ENCODE measurements around the gene DNPEP. TPM values are rescaled to one million over a fixed set of nuclear protein-coding genes. Genes with fewer than 3 reads are reported as not detected.

The DNPEP gene
- total RNA-seq, 3 donors from 2014 or later (not counting 1 experiment from before 2014, with no cell fraction given), result 97.8 to 112 (median 103) TPM

DNA sequence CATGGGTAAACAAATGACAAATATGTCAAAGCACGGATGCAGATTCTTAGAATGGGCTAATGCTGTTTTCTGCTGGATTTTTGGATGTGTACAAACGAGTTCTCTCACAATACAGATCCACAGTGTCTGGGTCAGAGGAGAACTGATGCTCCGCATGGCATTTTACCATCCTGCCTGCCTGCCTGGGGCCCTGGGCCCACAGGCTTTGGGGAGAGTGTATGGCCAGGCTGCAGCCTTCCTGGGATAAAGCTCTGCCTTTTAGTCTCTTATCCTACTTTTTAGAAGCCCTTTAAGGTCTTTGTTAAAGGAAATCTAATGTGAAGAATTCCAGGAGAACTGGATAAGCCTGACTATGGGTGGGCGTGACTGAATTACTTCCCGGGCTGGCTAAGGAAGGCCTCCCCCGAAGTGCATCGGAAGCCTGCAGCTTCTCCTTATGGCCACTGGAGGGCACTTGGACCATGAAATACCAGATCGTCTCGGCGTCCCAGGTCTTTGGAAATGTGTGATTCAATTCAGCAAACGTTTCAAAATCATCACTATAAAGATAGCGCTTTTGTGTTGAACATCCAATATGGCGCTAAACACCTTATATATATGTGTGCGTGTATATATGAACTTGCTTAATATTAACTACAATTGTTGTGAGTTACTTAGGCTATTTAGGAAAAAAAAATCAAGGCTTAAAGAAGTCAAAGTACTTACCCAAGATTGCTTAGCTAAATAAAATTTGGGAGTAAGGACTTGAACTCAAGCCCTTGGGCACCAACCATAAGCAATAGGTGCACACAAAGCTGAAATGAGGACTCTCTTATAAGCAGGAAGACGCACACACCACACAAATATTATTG is 15.2 kb upstream of the DNPEP start:
- Mint-ChIP-seq H3K36me3 (no peaks in the 10 kb centered on the region), H3K4me1 (peaks cover 0 to 11% of the 10 kb centered on the region in 2 donors), H3K9me3 (no peaks in the 10 kb centered on the region), H3K4me3 (no peak overlapping the region), H3K27me3 (ENCODE audit: low read depth in 2 of 2) (peaks cover 19 to 21% of the 10 kb centered on the region in 2 donors), H3K27ac (no peak overlapping the region)
- Histone ChIP-seq H3K4me1 (ENCODE audit: control insufficient read depth, insufficient read depth, low read length) (no peaks in the 10 kb centered on the region), H3K27ac (ENCODE audit: low read length) (no peak overlapping the region), H3K27me3 (ENCODE audit: control insufficient read depth, insufficient read depth, low read length) (no peaks in the 10 kb centered on the region), H3K4me3 (ENCODE audit: low read length) (no peak overlapping the region), H3K36me3 (ENCODE audit: control insufficient read depth, insufficient read depth, low read length) (no peaks in the 10 kb centered on the region), H3K9me3 (ENCODE audit: control insufficient read depth, insufficient read depth, low read length) (no peaks in the 10 kb centered on the region)
- peak; percentile 75 to 99 (median 96) for ATAC-seq
- DNase-seq, result peak in 1 of 2 donors; percentile 81
- intact Hi-C loops (cut with micrococcal nuclease), result loop anchor here (1.0 to 5.0 kb wide), 3 partner anchors 56 to 239 kb away; no protein-coding TSS in a partner anchor
- 29% methylated on average over 8 of the region's 15 CpGs for WGBS (ENCODE audit: insufficient coverage)
- TF ChIP-seq, protein P1, sequence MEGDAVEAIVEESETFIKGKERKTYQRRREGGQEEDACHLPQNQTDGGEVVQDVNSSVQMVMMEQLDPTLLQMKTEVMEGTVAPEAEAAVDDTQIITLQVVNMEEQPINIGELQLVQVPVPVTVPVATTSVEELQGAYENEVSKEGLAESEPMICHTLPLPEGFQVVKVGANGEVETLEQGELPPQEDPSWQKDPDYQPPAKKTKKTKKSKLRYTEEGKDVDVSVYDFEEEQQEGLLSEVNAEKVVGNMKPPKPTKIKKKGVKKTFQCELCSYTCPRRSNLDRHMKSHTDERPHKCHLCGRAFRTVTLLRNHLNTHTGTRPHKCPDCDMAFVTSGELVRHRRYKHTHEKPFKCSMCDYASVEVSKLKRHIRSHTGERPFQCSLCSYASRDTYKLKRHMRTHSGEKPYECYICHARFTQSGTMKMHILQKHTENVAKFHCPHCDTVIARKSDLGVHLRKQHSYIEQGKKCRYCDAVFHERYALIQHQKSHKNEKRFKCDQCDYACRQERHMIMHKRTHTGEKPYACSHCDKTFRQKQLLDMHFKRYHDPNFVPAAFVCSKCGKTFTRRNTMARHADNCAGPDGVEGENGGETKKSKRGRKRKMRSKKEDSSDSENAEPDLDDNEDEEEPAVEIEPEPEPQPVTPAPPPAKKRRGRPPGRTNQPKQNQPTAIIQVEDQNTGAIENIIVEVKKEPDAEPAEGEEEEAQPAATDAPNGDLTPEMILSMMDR (IDR thresholded peaks at IDR 0.05), result peak; percentile 82

DNA sequence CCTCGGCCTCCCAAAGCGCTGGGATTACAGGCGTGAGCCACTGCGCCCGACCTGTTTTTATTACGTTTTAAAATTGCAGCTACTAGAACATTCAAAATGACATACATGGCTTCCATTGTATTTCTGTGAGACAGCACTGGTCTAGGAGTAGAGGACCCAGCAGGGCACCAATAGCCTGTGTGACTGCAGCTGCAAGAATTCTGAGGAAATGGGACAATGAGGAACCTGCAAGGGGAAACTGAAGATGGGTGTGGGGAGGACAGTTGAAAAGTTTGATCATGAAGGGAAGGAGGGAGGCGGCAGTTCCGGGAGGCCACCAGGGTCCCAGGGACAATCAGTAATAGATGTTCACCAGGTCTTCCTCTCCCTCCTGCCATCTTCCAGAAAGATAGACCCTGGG is 13.9 kb upstream of the DNPEP start:
- Mint-ChIP-seq H3K36me3 (no peaks in the 10 kb centered on the region), H3K4me3 (no peak overlapping the region), H3K27me3 (ENCODE audit: low read depth in 2 of 2) (peaks cover 14 to 21% of the 10 kb centered on the region in 2 donors), H3K9me3 (no peaks in the 10 kb centered on the region), H3K4me1 (peaks cover 0 to 11% of the 10 kb centered on the region in 2 donors), H3K27ac (no peak overlapping the region)
- Histone ChIP-seq H3K36me3 (ENCODE audit: control insufficient read depth, insufficient read depth, low read length) (no peaks in the 10 kb centered on the region), H3K4me1 (ENCODE audit: control insufficient read depth, insufficient read depth, low read length) (no peaks in the 10 kb centered on the region), H3K27ac (ENCODE audit: low read length) (no peak overlapping the region), H3K4me3 (ENCODE audit: low read length) (no peak overlapping the region), H3K9me3 (ENCODE audit: control insufficient read depth, insufficient read depth, low read length) (no peaks in the 10 kb centered on the region), H3K27me3 (ENCODE audit: control insufficient read depth, insufficient read depth, low read length) (no peaks in the 10 kb centered on the region)
- no peak for ATAC-seq
- no peak for DNase-seq
- TF ChIP-seq, protein P1 (IDR thresholded peaks at IDR 0.05), result no peak
- intact Hi-C loops (cut with micrococcal nuclease), result loop anchor here (2.0 to 5.0 kb wide), 2 partner anchors 57 to 241 kb away; no protein-coding TSS in a partner anchor
- 93% methylated on average over 7 of the region's 8 CpGs for WGBS (ENCODE audit: insufficient coverage)

DNA sequence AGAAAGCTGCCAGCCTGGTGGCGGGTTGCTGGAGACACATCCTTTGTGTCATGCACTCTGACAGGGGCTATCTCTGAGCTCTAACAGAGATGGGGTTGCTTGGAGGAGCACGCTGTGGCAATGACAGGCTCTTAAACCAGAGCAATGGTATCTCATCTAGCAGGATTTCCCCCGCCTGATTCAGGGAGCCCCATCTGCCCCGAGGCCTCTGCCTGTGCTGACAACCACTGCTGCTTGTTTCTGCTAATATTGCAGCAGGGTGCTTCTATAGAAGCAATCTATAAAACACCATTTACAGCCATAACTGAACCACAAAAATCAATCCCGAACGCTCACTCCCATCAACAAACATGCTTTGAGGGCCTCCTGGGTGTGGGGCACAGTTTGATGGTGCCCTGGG is 12.8 kb upstream of the DNPEP start:
- ATAC-seq (no peak), DNase-seq (no peak)
- Mint-ChIP-seq H3K4me3 (no peak overlapping the region), H3K27me3 (ENCODE audit: low read depth in 2 of 2) (peaks cover 14 to 21% of the 10 kb centered on the region in 2 donors), H3K27ac (no peak overlapping the region), H3K4me1 (peaks cover 0 to 11% of the 10 kb centered on the region in 2 donors), H3K9me3 (no peaks in the 10 kb centered on the region), H3K36me3 (no peaks in the 10 kb centered on the region)
- no peak overlapping the region for H3K27ac ChIP-seq (ENCODE audit: low read length)
- intact Hi-C loops (cut with micrococcal nuclease), result loop anchor here (5.0 kb wide), 1 partner anchor 242 kb away; no protein-coding TSS in a partner anchor
- H3K9me3 ChIP-seq (ENCODE audit: control insufficient read depth, insufficient read depth, low read length), result no peaks in the 10 kb centered on the region
- no peaks in the 10 kb centered on the region for H3K4me1 ChIP-seq (ENCODE audit: control insufficient read depth, insufficient read depth, low read length)
- H3K27me3 ChIP-seq (ENCODE audit: control insufficient read depth, insufficient read depth, low read length), result no peaks in the 10 kb centered on the region
- WGBS (ENCODE audit: insufficient coverage), result 58% methylated on average over 4 of the region's 6 CpGs
- H3K4me3 ChIP-seq (ENCODE audit: low read length), result no peak overlapping the region
- TF ChIP-seq, protein P1 (IDR thresholded peaks at IDR 0.05), result no peak
- H3K36me3 ChIP-seq (ENCODE audit: control insufficient read depth, insufficient read depth, low read length), result no peaks in the 10 kb centered on the region

Measured in natural killer cell (primary cell).